Neural cell (in vitro differentiated cells): ENCODE measurements around the gene RMI1. TPM values are rescaled to one million over a fixed set of nuclear protein-coding genes. Genes with fewer than 3 reads are reported as not detected.

Experiments
- H2AFZ ChIP-seq: fragments of 200-600, 300-800 bp; sonication (generic), shearing (Covaris generic); 2 replicates; pipeline ENCODE4 v1.6.0; 2014; ENCODE audit warnings: low read depth, mild to moderate bottlenecking, antibody characterized with exemption, low read length, moderate library complexity
- H3F3A ChIP-seq: fragments of 200-600 bp; shearing (Covaris generic); 2 replicates; pipeline ENCODE4 v1.6.1; 2016; ENCODE audit warnings: mild to moderate bottlenecking, moderate library complexity, mixed read lengths, antibody characterized with exemption, low read length; ENCODE audit not compliant: insufficient read depth, poor library complexity, severe bottlenecking
- H3K27ac ChIP-seq: fragments of 200-600, 300-800 bp; sonication (generic), shearing (Covaris generic); 2 replicates; pipeline ENCODE4 v1.5.1; 2014; ENCODE audit warnings: mild to moderate bottlenecking, low read length, moderate library complexity
- H3K27me3 ChIP-seq: fragments of 300-800, 200-600 bp; sonication (generic), shearing (Covaris generic); 2 replicates; pipeline ENCODE4 v1.6.0; 2014; ENCODE audit warnings: mild to moderate bottlenecking, low read depth, low read length, moderate library complexity; ENCODE audit not compliant: insufficient read depth
- H3K36me3 ChIP-seq: fragments of 300-800, 200-600 bp; sonication (generic), shearing (Covaris generic); 2 replicates; pipeline ENCODE4 v1.5.1; 2014; ENCODE audit warnings: mild to moderate bottlenecking, antibody characterized with exemption, low read length, moderate library complexity; ENCODE audit not compliant: insufficient read depth
- H3K4me2 ChIP-seq: fragments of 300-800, 200-600 bp; sonication (generic), shearing (Covaris generic); 2 replicates; pipeline ENCODE4 v1.6.0; 2014; ENCODE audit warnings: mild to moderate bottlenecking, low read length
- H3K4me3 ChIP-seq: fragments of 300-800, 200-600 bp; sonication (generic), shearing (Covaris generic); 2 replicates; pipeline ENCODE4 v1.5.1; 2014; ENCODE audit warnings: mild to moderate bottlenecking, low read length, moderate library complexity
- H3K79me2 ChIP-seq: fragments of 200-600 bp; shearing (Covaris generic); replicated peaks from 2 replicates; pipeline ENCODE4 v1.6.0; 2014; ENCODE audit warnings: mild to moderate bottlenecking, low read length, moderate library complexity; ENCODE audit not compliant: insufficient read depth
- H3K9ac ChIP-seq: fragments of 300-800, 200-600 bp; sonication (generic), shearing (Covaris generic); 2 replicates; pipeline ENCODE4 v1.6.1; 2016; ENCODE audit warnings: mild to moderate bottlenecking, low read length, mixed read lengths
- H3K9me2 ChIP-seq: fragments of 200-600 bp; shearing (Covaris generic); 2 replicates; pipeline ENCODE4 v1.6.1; 2016; ENCODE audit warnings: mild to moderate bottlenecking, low read length, mixed read lengths; ENCODE audit not compliant: insufficient read depth
- H3K9me3 ChIP-seq: fragments of 200-600, 300-800 bp; sonication (generic), shearing (Covaris generic); 2 replicates; pipeline ENCODE4 v1.6.1; 2016; ENCODE audit warnings: mild to moderate bottlenecking, mixed run types, low read length, moderate library complexity, mixed read lengths
- H4K20me1 ChIP-seq: fragments of 200-600 bp; shearing (Covaris generic); 2 replicates; pipeline ENCODE4 v1.6.1; 2016; ENCODE audit warnings: mild to moderate bottlenecking, mixed run types; ENCODE audit not compliant: insufficient read depth
- EP300 ChIP-seq: fragments of 450-650 bp; conservative IDR thresholded peaks from 2 replicates; pipeline ENCODE4 v1.6.1; 2014; ENCODE audit warnings: antibody characterized with exemption, mild to moderate bottlenecking, moderate library complexity; ENCODE audit not compliant: poor library complexity, severe bottlenecking
- EZH2 ChIP-seq: fragments of 200-600, 300-800 bp; shearing (Covaris generic), sonication (generic); IDR thresholded peaks from 2 replicates; pipeline ENCODE4 v1.6.1; 2014; ENCODE audit warnings: antibody characterized with exemption, low read length, borderline replicate concordance, mild to moderate bottlenecking; ENCODE audit not compliant: insufficient read depth, poor library complexity, severe bottlenecking
- MXI1 ChIP-seq: fragments of 450-650 bp; conservative IDR thresholded peaks from 2 replicates; pipeline ENCODE4 v1.6.1; 2014; ENCODE audit warnings: antibody characterized with exemption, mild to moderate bottlenecking; ENCODE audit not compliant: poor library complexity, severe bottlenecking
- POLR2AphosphoS5 ChIP-seq: IDR thresholded peaks from 2 replicates; pipeline ENCODE4 v1.6.1; 2012
- RAD21 ChIP-seq: fragments of 450-650 bp; conservative IDR thresholded peaks from 2 replicates; pipeline ENCODE4 v1.6.1; 2014; ENCODE audit warnings: antibody characterized with exemption, mild to moderate bottlenecking, moderate library complexity
- SMC3 ChIP-seq: fragments of 450-650 bp; conservative IDR thresholded peaks from 2 replicates; pipeline ENCODE4 v1.6.1; 2014; ENCODE audit warnings: antibody characterized with exemption, mild to moderate bottlenecking, moderate library complexity; ENCODE audit not compliant: poor library complexity
- TAF1 ChIP-seq: IDR thresholded peaks from 2 replicates; pipeline ENCODE4 v1.6.1; 2012; ENCODE audit warnings: low read depth
- polyA plus RNA-seq: library from polyadenylated mRNA; depleted of rRNA; stranded (reverse); fragments of >200 nt; gene quantifications from 2 replicates; pipeline ENCODE4 v1.2.3, GENCODE V29; 2014
- TF ChIP-seq, protein P1 (sequence below): IDR thresholded peaks from 2 replicates; pipeline ENCODE4 v1.6.1; 2012; ENCODE audit warnings: borderline replicate concordance
- TF ChIP-seq, protein P2 (sequence below): fragments of 450-650 bp; IDR thresholded peaks from 2 replicates; pipeline ENCODE4 v1.5.1; 2014; ENCODE audit warnings: antibody characterized with exemption, mild to moderate bottlenecking, moderate library complexity; ENCODE audit not compliant: poor library complexity, severe bottlenecking

Gene RMI1
- polyA plus RNA-seq, 1 donor from 2014 or later: 13.1 TPM

DNA sequence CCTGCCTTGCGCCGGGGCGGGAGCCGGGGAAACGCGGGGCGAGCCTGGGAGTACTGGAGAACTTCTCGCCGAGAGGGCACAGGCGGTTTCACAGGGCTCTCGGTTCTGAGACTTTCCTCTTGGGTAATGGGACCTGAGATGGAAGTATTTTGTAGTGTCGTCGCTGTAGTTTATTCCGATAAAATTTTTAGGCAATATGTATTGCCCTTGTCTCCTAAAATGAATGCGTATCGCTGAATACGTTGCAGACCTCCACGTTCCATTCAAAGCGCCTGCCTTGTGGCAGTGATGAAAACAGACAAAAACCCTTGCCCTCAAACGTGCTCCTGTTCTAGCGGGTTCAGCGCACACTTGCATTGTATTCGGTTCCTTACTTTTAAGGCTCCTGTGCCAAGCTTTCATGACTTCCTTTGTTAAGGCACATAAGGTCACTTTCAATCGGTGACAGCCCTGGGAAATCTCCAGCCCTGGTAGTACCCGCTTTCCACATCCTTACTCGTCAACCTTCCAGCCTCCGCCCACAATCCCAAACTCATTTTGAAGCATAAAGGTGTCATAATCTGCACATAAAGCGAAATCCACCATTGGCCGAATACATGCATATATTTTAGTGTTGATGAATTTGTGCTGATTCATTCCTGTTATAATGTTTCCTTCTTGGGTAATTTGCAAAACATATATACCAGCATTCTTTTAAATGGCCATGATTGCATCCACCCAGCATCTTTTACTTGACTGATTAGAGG lies 694 bp downstream of the RMI1 start:
- H2AFZ ChIP-seq: peak overlapping the region; percentile 54
- H3K4me3 ChIP-seq: peak overlapping the region; percentile 85
- TF ChIP-seq TAF1 (peak; percentile 34), MXI1 (peak; percentile 6), RAD21 (no peak), SMC3 (no peak), EP300 (no peak)
- TF ChIP-seq, protein P1, sequence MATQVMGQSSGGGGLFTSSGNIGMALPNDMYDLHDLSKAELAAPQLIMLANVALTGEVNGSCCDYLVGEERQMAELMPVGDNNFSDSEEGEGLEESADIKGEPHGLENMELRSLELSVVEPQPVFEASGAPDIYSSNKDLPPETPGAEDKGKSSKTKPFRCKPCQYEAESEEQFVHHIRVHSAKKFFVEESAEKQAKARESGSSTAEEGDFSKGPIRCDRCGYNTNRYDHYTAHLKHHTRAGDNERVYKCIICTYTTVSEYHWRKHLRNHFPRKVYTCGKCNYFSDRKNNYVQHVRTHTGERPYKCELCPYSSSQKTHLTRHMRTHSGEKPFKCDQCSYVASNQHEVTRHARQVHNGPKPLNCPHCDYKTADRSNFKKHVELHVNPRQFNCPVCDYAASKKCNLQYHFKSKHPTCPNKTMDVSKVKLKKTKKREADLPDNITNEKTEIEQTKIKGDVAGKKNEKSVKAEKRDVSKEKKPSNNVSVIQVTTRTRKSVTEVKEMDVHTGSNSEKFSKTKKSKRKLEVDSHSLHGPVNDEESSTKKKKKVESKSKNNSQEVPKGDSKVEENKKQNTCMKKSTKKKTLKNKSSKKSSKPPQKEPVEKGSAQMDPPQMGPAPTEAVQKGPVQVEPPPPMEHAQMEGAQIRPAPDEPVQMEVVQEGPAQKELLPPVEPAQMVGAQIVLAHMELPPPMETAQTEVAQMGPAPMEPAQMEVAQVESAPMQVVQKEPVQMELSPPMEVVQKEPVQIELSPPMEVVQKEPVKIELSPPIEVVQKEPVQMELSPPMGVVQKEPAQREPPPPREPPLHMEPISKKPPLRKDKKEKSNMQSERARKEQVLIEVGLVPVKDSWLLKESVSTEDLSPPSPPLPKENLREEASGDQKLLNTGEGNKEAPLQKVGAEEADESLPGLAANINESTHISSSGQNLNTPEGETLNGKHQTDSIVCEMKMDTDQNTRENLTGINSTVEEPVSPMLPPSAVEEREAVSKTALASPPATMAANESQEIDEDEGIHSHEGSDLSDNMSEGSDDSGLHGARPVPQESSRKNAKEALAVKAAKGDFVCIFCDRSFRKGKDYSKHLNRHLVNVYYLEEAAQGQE: peak; percentile 2
- H3K9me3 ChIP-seq: no peaks in the 10 kb centered on the region
- peaks cover 7% of the 10 kb centered on the region for H3K36me3 ChIP-seq
- H3K9me2 ChIP-seq: no peaks in the 10 kb centered on the region
- H3K4me2 ChIP-seq: peak overlapping the region; percentile 79
- peaks cover 79% of the 10 kb centered on the region for H3K79me2 ChIP-seq
- no peaks in the 10 kb centered on the region for H3K27me3 ChIP-seq
- peak overlapping the region; percentile 100 for H3K9ac ChIP-seq
- H3F3A ChIP-seq: peaks cover 4% of the 10 kb centered on the region
- peak overlapping the region; percentile 100 for H3K27ac ChIP-seq
- H4K20me1 ChIP-seq: peaks cover 30% of the 10 kb centered on the region

DNA sequence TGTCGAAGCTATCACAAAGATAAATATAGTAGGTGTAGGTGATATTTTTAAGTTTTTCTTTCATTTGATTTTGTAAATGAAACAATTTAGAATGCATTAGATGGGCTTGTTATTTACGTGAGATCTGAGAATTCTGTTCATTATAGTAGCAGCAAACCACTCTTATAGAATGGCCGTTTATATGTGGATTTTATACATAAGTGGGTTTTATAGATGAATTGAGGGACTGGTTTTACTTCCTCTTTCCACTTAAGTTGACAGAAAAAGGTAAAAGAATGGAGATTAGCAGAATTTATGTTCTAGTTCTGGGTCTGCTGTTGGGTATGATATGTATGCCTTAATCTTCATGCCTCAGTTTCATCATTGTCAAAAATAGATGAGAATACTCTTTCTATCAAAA lies 5.6 kb downstream of the RMI1 start:
- no peak overlapping the region for H3K4me2 ChIP-seq
- no peak overlapping the region for H3K4me3 ChIP-seq
- TF ChIP-seq RAD21: no peak
- TF ChIP-seq, protein P2, sequence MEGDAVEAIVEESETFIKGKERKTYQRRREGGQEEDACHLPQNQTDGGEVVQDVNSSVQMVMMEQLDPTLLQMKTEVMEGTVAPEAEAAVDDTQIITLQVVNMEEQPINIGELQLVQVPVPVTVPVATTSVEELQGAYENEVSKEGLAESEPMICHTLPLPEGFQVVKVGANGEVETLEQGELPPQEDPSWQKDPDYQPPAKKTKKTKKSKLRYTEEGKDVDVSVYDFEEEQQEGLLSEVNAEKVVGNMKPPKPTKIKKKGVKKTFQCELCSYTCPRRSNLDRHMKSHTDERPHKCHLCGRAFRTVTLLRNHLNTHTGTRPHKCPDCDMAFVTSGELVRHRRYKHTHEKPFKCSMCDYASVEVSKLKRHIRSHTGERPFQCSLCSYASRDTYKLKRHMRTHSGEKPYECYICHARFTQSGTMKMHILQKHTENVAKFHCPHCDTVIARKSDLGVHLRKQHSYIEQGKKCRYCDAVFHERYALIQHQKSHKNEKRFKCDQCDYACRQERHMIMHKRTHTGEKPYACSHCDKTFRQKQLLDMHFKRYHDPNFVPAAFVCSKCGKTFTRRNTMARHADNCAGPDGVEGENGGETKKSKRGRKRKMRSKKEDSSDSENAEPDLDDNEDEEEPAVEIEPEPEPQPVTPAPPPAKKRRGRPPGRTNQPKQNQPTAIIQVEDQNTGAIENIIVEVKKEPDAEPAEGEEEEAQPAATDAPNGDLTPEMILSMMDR: no peak
- TF ChIP-seq EP300: no peak
- no peak for TF ChIP-seq EZH2
- TF ChIP-seq, protein P1: no peak
- no peak for TF ChIP-seq MXI1
- no peak for TF ChIP-seq TAF1
- no peak for TF ChIP-seq SMC3
- TF ChIP-seq POLR2AphosphoS5: no peak
- no peak overlapping the region for H2AFZ ChIP-seq
- H3F3A ChIP-seq: peaks cover 4% of the 10 kb centered on the region
- H3K9me2 ChIP-seq: no peaks in the 10 kb centered on the region
- H3K79me2 ChIP-seq: peaks cover 83% of the 10 kb centered on the region
- no peak overlapping the region for H3K9ac ChIP-seq
- H3K27me3 ChIP-seq: no peaks in the 10 kb centered on the region
- H3K27ac ChIP-seq: no peak overlapping the region
- no peaks in the 10 kb centered on the region for H3K9me3 ChIP-seq
- H4K20me1 ChIP-seq: no peaks in the 10 kb centered on the region
- no peaks in the 10 kb centered on the region for H3K36me3 ChIP-seq
